Stimulated activated naive CD4-positive, alpha-beta T cell treated with Interleukin-2 at 50 U/mL for 16 hours (primary cell): ENCODE measurements around the gene CBARP.
"Not testable (repeated sequence)": the region's sequence is repeated elsewhere in the genome, so short reads cannot be mapped to it uniquely, and the experiment has no call there.

Experiments used
- DNase-seq: peaks from one replicate; lab custom pipeline; 2025; lab: John Stamatoyannopoulos, UW

CBARP gene

GRCh38 chr19:1210227-1210538, 27.6 kb downstream of the CBARP start:
- no peak for DNase-seq

GRCh38 chr19:1208830-1209229, 29.0 kb downstream of the CBARP start:
- DNase-seq: not testable (repeated sequence)

GRCh38 chr19:1206864-1207450, 30.8 kb downstream of the CBARP start:
- peak; percentile 29 for DNase-seq

GRCh38 chr19:1206150-1206863, 31.5 kb downstream of the CBARP start:
- DNase-seq: no peak

GRCh38 chr19:1205114-1206099, 32.4 kb downstream of the CBARP start, which contains the start of gene STK11:
TSS of gene STK11 (plus strand) at chr19:1205778. CDS start at chr19:1206914, 1,136 bp downstream.
- peak; percentile 99 for DNase-seq

GRCh38 chr19:1200614-1201013, 37.2 kb downstream of the CBARP start:
- not testable (repeated sequence) for DNase-seq

- no peak for DNase-seq
These were observed 38.3 kb downstream of the CBARP start for GRCh38 chr19:1199531-1199930.

GRCh38 chr19:1189419-1189818, 48.4 kb downstream of the CBARP start:
- DNase-seq: peak; percentile 56

- DNase-seq: no peak
These were observed 54.1 kb downstream of the CBARP start for GRCh38 chr19:1183543-1184172.

GRCh38 chr19:1182727-1183126, 55.1 kb downstream of the CBARP start:
- DNase-seq: no peak

- no peak for DNase-seq
These were observed 55.7 kb downstream of the CBARP start for GRCh38 chr19:1182068-1182467.

- DNase-seq: no peak
These were observed 56.2 kb downstream of the CBARP start for GRCh38 chr19:1181606-1182005.
